Neuronal stem cell (in vitro differentiated cells): ENCODE data around the gene SFMBT1.

Experiments
- DNase-seq: peaks from one replicate; pipeline ENCODE4 v3.0.0-alpha.2; 2013; ENCODE audit warnings: low spot score
- H2AFZ ChIP-seq: one replicate; pipeline ENCODE4 v1.6.1; 2013; ENCODE audit warnings: mild to moderate bottlenecking, low read length, inconsistent platforms
- H2AK5ac ChIP-seq: 2 replicates; pipeline ENCODE4 v1.6.1; 2013; ENCODE audit warnings: low read depth, mild to moderate bottlenecking, inconsistent platforms, low read length, moderate library complexity, mixed read lengths
- H2BK120ac ChIP-seq: 2 replicates; pipeline ENCODE4 v1.6.1; 2013; ENCODE audit warnings: low read depth, mild to moderate bottlenecking, inconsistent platforms, low read length, moderate library complexity, mixed read lengths
- H2BK12ac ChIP-seq: one replicate; pipeline ENCODE4 v1.6.1; 2013; ENCODE audit warnings: low read length, inconsistent platforms
- H2BK15ac ChIP-seq: 2 replicates; pipeline ENCODE4 v1.6.1; 2013; ENCODE audit warnings: mild to moderate bottlenecking, low read length, inconsistent platforms, mixed read lengths
- H2BK5ac ChIP-seq: one replicate; pipeline ENCODE4 v1.6.1; 2013; ENCODE audit warnings: inconsistent platforms, mild to moderate bottlenecking, low read length, moderate library complexity
- H3K14ac ChIP-seq: one replicate; pipeline ENCODE4 v1.6.1; 2013; ENCODE audit warnings: low read length, inconsistent platforms
- H3K18ac ChIP-seq: 2 replicates; pipeline ENCODE4 v1.6.1; 2013; ENCODE audit warnings: low read length, inconsistent platforms
- H3K23ac ChIP-seq: 2 replicates; pipeline ENCODE4 v1.6.1; 2013; ENCODE audit warnings: low read depth, mild to moderate bottlenecking, mixed read lengths, low read length, inconsistent platforms; ENCODE audit not compliant: poor library complexity
- H3K27ac ChIP-seq: replicated peaks from 3 replicates; pipeline ENCODE4 v1.5.1; 2013; ENCODE audit warnings: low read length, inconsistent platforms
- H3K27me3 ChIP-seq, 3 experiments: 2 replicates each; pipeline ENCODE4 v1.6.1; 2013; ENCODE audit warnings: low read length in 3 of 3, mild to moderate bottlenecking in 2 of 3, inconsistent platforms in 1 of 3, low read depth in 1 of 3, mixed read lengths in 1 of 3, moderate library complexity in 1 of 3; ENCODE audit not compliant: control insufficient read depth in 3 of 3, insufficient read depth in 3 of 3
- H3K36me3 ChIP-seq, 2 donors: replicated peaks in 1 of 2; 2 replicates each; pipeline ENCODE4 v1.6.1; 2013; ENCODE audit warnings: low read length in 2 of 2; ENCODE audit not compliant: control insufficient read depth in 2 of 2, insufficient read depth in 2 of 2
- H3K4ac ChIP-seq: 2 replicates; pipeline ENCODE4 v1.6.1; 2013; ENCODE audit warnings: inconsistent platforms, mild to moderate bottlenecking, low read length, moderate library complexity
- H3K4me1 ChIP-seq, 2 donors: 1 replicate in 1 of 2; 2 replicates in 1 of 2; pipeline ENCODE4 v1.6.1; 2013; ENCODE audit warnings: low read length in 2 of 2, low read depth in 1 of 2; ENCODE audit not compliant: control insufficient read depth in 2 of 2, insufficient read depth in 1 of 2
- H3K4me2 ChIP-seq: one replicate; pipeline ENCODE4 v1.6.1; 2013; ENCODE audit warnings: mild to moderate bottlenecking, low read length, inconsistent platforms; ENCODE audit not compliant: insufficient read depth, poor library complexity, severe bottlenecking
- H3K4me3 ChIP-seq, 2 donors: 2 replicates each; pipeline ENCODE4 v1.5.1; 2013; ENCODE audit warnings: low read length in 2 of 2, mild to moderate bottlenecking in 2 of 2, inconsistent platforms in 1 of 2, moderate library complexity in 1 of 2
- H3K79me1 ChIP-seq: one replicate; pipeline ENCODE4 v1.6.1; 2013; ENCODE audit warnings: low read depth, mild to moderate bottlenecking, inconsistent platforms, low read length, moderate library complexity
- H3K9ac ChIP-seq: one replicate; pipeline ENCODE4 v1.6.1; 2013; ENCODE audit warnings: mild to moderate bottlenecking, low read depth, low read length, inconsistent platforms; ENCODE audit not compliant: poor library complexity
- H3K9me3 ChIP-seq, 2 donors: replicated peaks in 1 of 2; 2 replicates each; pipeline versions ENCODE3 to v1.6.1; 2013; ENCODE audit warnings: low read length in 2 of 2, mild to moderate bottlenecking in 2 of 2, inconsistent platforms in 1 of 2, low read depth in 1 of 2, mixed read lengths in 1 of 2, moderate library complexity in 1 of 2; ENCODE audit not compliant: control insufficient read depth in 2 of 2, insufficient read depth in 1 of 2
- H4K8ac ChIP-seq: one replicate; pipeline ENCODE4 v1.6.1; 2013; ENCODE audit warnings: low read depth, mild to moderate bottlenecking, inconsistent platforms, low read length, moderate library complexity
- H4K91ac ChIP-seq: one replicate; pipeline ENCODE4 v1.6.1; 2013; ENCODE audit warnings: low read length, low read depth, mild to moderate bottlenecking, inconsistent platforms; ENCODE audit not compliant: poor library complexity
- WGBS, 2 donors: extraction: QIAGEN DNeasy Blood & Tissue Kit; methylation state at CpG; one replicate each; pipeline ENCODE4 v1.1.7; 2013; ENCODE audit warnings: missing lambda C conversion rate in 2 of 2, mixed read lengths in 1 of 2; ENCODE audit not compliant: insufficient read length in 2 of 2, insufficient replicate concordance in 1 of 2; ENCODE audit errors: extremely low coverage in 2 of 2; 5-methylcytosine and 5-hydroxymethylcytosine counted together

Gene SFMBT1

DNA sequence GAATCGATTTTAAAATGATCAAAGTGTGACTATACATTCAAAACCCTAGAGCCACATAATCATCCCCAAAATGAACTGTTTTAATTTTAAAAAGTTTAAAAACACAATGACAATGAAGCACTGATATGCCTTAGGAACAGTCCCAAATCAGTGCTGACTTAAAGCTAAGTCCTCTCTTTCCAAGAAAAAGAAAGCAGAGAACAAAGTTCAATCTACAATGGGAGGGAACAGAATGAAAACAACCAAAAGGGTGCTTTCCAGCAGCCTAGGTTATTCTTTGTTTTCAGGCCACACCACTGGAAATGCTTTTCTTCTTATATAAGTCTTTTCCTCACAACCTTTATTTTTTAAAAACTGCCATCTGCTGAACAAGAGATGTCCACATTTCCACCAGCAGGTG is 141.3 kb downstream of the SFMBT1 start:
- H4K8ac ChIP-seq = no peak overlapping the region
- H4K91ac ChIP-seq = no peak overlapping the region
- H3K27me3 ChIP-seq = no peaks in the 10 kb centered on the region
- H3K36me3 ChIP-seq = peaks cover 2 to 66% of the 10 kb centered on the region in 2 donors
- H3K9ac ChIP-seq = no peak overlapping the region
- no peak overlapping the region for H3K18ac ChIP-seq
- no peak overlapping the region for H2BK5ac ChIP-seq
- no peak overlapping the region for H3K27ac ChIP-seq
- H3K4ac ChIP-seq = no peak overlapping the region
- no peak overlapping the region for H2BK120ac ChIP-seq
- WGBS, 2 donors = no CpG with 5 or more reads among the region's 1 CpG
- DNase-seq = no peak
- no peak overlapping the region for H2BK15ac ChIP-seq
- H2AFZ ChIP-seq = no peak overlapping the region
- no peak overlapping the region for H2BK12ac ChIP-seq
- no peak overlapping the region for H3K4me3 ChIP-seq
- H3K4me2 ChIP-seq = no peak overlapping the region
- H2AK5ac ChIP-seq = no peak overlapping the region
- H3K14ac ChIP-seq = no peak overlapping the region
- no peak overlapping the region for H3K23ac ChIP-seq
- no peaks in the 10 kb centered on the region for H3K79me1 ChIP-seq
- no peaks in the 10 kb centered on the region for H3K4me1 ChIP-seq
- no peaks in the 10 kb centered on the region for H3K9me3 ChIP-seq

- no peaks in the 10 kb centered on the region for H3K9me3 ChIP-seq
- no peaks in the 10 kb centered on the region for H3K4me1 ChIP-seq
- H3K14ac ChIP-seq = no peak overlapping the region
- no peak overlapping the region for H4K91ac ChIP-seq
- no peak overlapping the region for H2BK12ac ChIP-seq
- no peak overlapping the region for H3K9ac ChIP-seq
- H3K79me1 ChIP-seq = no peaks in the 10 kb centered on the region
- H2BK5ac ChIP-seq = no peak overlapping the region
- no peak overlapping the region for H3K27ac ChIP-seq
- H3K4ac ChIP-seq = no peak overlapping the region
- H3K4me2 ChIP-seq = no peak overlapping the region
- no peak overlapping the region for H4K8ac ChIP-seq
- H2BK120ac ChIP-seq = no peak overlapping the region
- H3K27me3 ChIP-seq = no peaks in the 10 kb centered on the region
- H3K18ac ChIP-seq = no peak overlapping the region
- no CpG with 5 or more reads among the region's 3 CpGs for WGBS, 2 donors
- no peak overlapping the region for H2BK15ac ChIP-seq
- DNase-seq = no peak
- no peak overlapping the region for H2AFZ ChIP-seq
- peaks cover 2 to 62% of the 10 kb centered on the region in 2 donors for H3K36me3 ChIP-seq
- H3K23ac ChIP-seq = no peak overlapping the region
- no peak overlapping the region for H2AK5ac ChIP-seq
- H3K4me3 ChIP-seq = no peak overlapping the region
Observed at GRCh38 chr3:52904000-52904399, 141.9 kb downstream of the SFMBT1 start.

- Histone ChIP-seq H3K79me1 (no peaks in the 10 kb centered on the region), H3K4me3 (peak within 1 kb of the TSS; percentile 54 to 99), H3K4me2 (peak within 1 kb of the TSS; percentile 59), H3K9me3 (no peaks in the 10 kb centered on the region), H2BK15ac (no peak within 1 kb of the TSS), H2BK12ac (no peak within 1 kb of the TSS), H3K36me3 (peaks cover 2 to 8% of the 10 kb centered on the region in 2 donors), H3K27me3 (no peaks in the 10 kb centered on the region), H3K4me1 (peaks cover 4% of the 10 kb centered on the region in 2 donors), H2AFZ (peak within 1 kb of the TSS; percentile 94), H3K23ac (peak within 1 kb of the TSS; percentile 86), H4K8ac (no peak within 1 kb of the TSS), H4K91ac (no peak within 1 kb of the TSS), H2BK5ac (no peak within 1 kb of the TSS), H3K18ac (peak within 1 kb of the TSS; percentile 23), H3K27ac (no peak within 1 kb of the TSS), H3K4ac (no peak within 1 kb of the TSS), H2BK120ac (no peak within 1 kb of the TSS), H2AK5ac (no peak within 1 kb of the TSS), H3K14ac (peak within 1 kb of the TSS; percentile 61), H3K9ac (peak within 1 kb of the TSS; percentile 95)
- DNase-seq = peak; percentile 74
- no CpG with 5 or more reads among the region's 85 CpGs for WGBS, 2 donors
Observed at GRCh38 chr3:52897130-52898122, 148.4 kb downstream of the SFMBT1 start, which contains the start of gene STIMATE. Gene STIMATE, minus strand, starts transcription at chr3:52897548. Its CDS starts 98 bp downstream, at chr3:52897450.

DNA sequence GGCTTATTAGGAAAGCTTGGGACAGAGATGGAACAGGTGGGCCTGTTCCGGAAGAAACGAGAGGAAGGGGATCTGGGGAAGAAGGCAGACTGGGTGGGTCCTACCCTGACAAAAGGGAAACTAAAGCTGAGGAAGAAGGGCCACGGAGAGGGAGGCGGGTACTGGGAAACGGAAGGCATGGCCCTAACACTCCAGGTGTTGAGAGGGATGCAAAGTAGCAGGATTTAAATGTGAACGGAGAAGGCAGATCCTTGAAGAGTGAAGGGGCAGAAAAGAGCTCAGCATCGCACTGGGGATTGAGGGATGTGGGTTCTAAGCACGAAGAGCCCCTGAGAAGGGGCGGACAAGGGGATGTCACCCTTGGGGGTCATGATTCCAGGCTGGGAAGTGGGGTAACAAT is 149.3 kb downstream of the SFMBT1 start:
- Histone ChIP-seq H3K9ac (peak overlapping the region; percentile 95), H2BK5ac (no peak overlapping the region), H3K36me3 (peaks cover 2 to 4% of the 10 kb centered on the region in 2 donors), H3K4ac (no peak overlapping the region), H2BK120ac (no peak overlapping the region), H3K23ac (no peak overlapping the region), H3K4me2 (peak overlapping the region; percentile 59), H2AK5ac (no peak overlapping the region), H3K14ac (no peak overlapping the region), H3K18ac (no peak overlapping the region), H3K9me3 (no peaks in the 10 kb centered on the region), H2AFZ (peak overlapping the region; percentile 94), H4K91ac (no peak overlapping the region), H3K4me3 (peak overlapping the region; percentile 54 to 99), H4K8ac (no peak overlapping the region), H3K79me1 (no peaks in the 10 kb centered on the region), H2BK12ac (no peak overlapping the region), H3K27ac (no peak overlapping the region), H3K27me3 (no peaks in the 10 kb centered on the region), H2BK15ac (no peak overlapping the region), H3K4me1 (peaks cover 4 to 6% of the 10 kb centered on the region in 2 donors)
- no peak for DNase-seq
- WGBS, 2 donors = no CpG with 5 or more reads among the region's 9 CpGs
